NOMO-1 treated with dmso at 0.1 percent for 144 hours (cell line): ENCODE measurements around the gene GIT2.
"Not testable (repeated sequence)": the region's sequence is repeated elsewhere in the genome, so short reads cannot be mapped to it uniquely, and the experiment has no call there.

Experiments used
- DNase-seq: peaks from one replicate; lab custom pipeline; 2025; ENCODE audit not compliant: unreplicated experiment; lab: John Stamatoyannopoulos, UW

Gene GIT2

GRCh38 chr12:109995686-109996482 lies at the start of gene GIT2:
Gene GIT2 (minus strand): TSS chr12:109996368. CDS start chr12:109996224, 144 bp downstream.
- peak; percentile 84 for DNase-seq

- DNase-seq, result no peak
Observed at GRCh38 chr12:110042264-110042663, 46.1 kb upstream of the GIT2 start.

GRCh38 chr12:110039085-110039807 lies 43.1 kb upstream of the GIT2 start:
- no peak for DNase-seq

- no peak for DNase-seq
Observed at GRCh38 chr12:110038741-110039084, 42.5 kb upstream of the GIT2 start.

GRCh38 chr12:110037315-110037714 lies 41.1 kb upstream of the GIT2 start:
- DNase-seq, result no peak

- DNase-seq, result no peak
Observed at GRCh38 chr12:110035534-110036104, 39.5 kb upstream of the GIT2 start.

GRCh38 chr12:110033888-110034287 lies 37.7 kb upstream of the GIT2 start:
- DNase-seq, result no peak

- no peak for DNase-seq
Observed at GRCh38 chr12:110029290-110029815, 33.2 kb upstream of the GIT2 start.

- DNase-seq, result no peak
Observed at GRCh38 chr12:110028323-110028722, 32.2 kb upstream of the GIT2 start.

GRCh38 chr12:110024051-110024450 lies 27.9 kb upstream of the GIT2 start:
- no peak for DNase-seq

- no peak for DNase-seq
Observed at GRCh38 chr12:110023059-110023980, 27.2 kb upstream of the GIT2 start.

- DNase-seq, result no peak
Observed at GRCh38 chr12:110020956-110021355, 24.8 kb upstream of the GIT2 start.

GRCh38 chr12:110015132-110015531 lies 19.0 kb upstream of the GIT2 start:
- peak; percentile 52 for DNase-seq

- no peak for DNase-seq
Observed at GRCh38 chr12:110012659-110013058, 16.5 kb upstream of the GIT2 start.

GRCh38 chr12:110012137-110012536 lies 16.0 kb upstream of the GIT2 start:
- no peak for DNase-seq

- no peak for DNase-seq
Observed at GRCh38 chr12:110010853-110011723, 14.9 kb upstream of the GIT2 start.

- DNase-seq, result not testable (repeated sequence)
Observed at GRCh38 chr12:110008681-110009398, 12.7 kb upstream of the GIT2 start.

GRCh38 chr12:110007881-110008280 lies 11.7 kb upstream of the GIT2 start:
- peak; percentile 42 for DNase-seq

GRCh38 chr12:110006115-110006514 lies 9.9 kb upstream of the GIT2 start:
- DNase-seq, result no peak
